Stomach (tissue), 4 donors: ENCODE results near the gene PLIN5.

Experiments used
- CTCF ChIP-seq, 7 experiments: fragments of 450-650 bp in 4 of 7; fragments of 200-600 bp in 3 of 7; sonication (generic) in 3 of 7; IDR thresholded peaks; one replicate each; pipeline ENCODE4 v1.5.1; 2016 to 2019; ENCODE audit warnings: antibody characterized with exemption in 7 of 7, control low read depth in 2 of 7, mild to moderate bottlenecking in 1 of 7
- EP300 ChIP-seq: sonication (generic); formaldehyde crosslinking; IDR thresholded peaks from one replicate; pipeline ENCODE4 v1.6.1; 2017; ENCODE audit warnings: antibody characterized with exemption
- POLR2A ChIP-seq, 4 donors: fragments of 450-650 bp; IDR thresholded peaks; one replicate each; pipeline ENCODE4 v1.6.1; 2016; ENCODE audit warnings: antibody characterized with exemption in 4 of 4, control low read depth in 2 of 4, mild to moderate bottlenecking in 1 of 4, moderate library complexity in 1 of 4
- POLR2AphosphoS5 ChIP-seq, 3 donors: sonication (generic); formaldehyde crosslinking; IDR thresholded peaks; one replicate each; pipeline ENCODE4 v1.6.1; 2016; ENCODE audit warnings: antibody characterized with exemption in 3 of 3

GRCh38 chr19:4550018-4550417 is 15.0 kb upstream of the PLIN5 start:
- TF ChIP-seq POLR2AphosphoS5 (IDR thresholded peaks at IDR 0.05), result no peak
- no peak for TF ChIP-seq CTCF (IDR thresholded peaks at IDR 0.05)
- no peak for TF ChIP-seq POLR2A (IDR thresholded peaks at IDR 0.05)
- TF ChIP-seq EP300, result no peak
